ENCODE measurements around the gene CHRNE.

The CHRNE gene

DNA sequence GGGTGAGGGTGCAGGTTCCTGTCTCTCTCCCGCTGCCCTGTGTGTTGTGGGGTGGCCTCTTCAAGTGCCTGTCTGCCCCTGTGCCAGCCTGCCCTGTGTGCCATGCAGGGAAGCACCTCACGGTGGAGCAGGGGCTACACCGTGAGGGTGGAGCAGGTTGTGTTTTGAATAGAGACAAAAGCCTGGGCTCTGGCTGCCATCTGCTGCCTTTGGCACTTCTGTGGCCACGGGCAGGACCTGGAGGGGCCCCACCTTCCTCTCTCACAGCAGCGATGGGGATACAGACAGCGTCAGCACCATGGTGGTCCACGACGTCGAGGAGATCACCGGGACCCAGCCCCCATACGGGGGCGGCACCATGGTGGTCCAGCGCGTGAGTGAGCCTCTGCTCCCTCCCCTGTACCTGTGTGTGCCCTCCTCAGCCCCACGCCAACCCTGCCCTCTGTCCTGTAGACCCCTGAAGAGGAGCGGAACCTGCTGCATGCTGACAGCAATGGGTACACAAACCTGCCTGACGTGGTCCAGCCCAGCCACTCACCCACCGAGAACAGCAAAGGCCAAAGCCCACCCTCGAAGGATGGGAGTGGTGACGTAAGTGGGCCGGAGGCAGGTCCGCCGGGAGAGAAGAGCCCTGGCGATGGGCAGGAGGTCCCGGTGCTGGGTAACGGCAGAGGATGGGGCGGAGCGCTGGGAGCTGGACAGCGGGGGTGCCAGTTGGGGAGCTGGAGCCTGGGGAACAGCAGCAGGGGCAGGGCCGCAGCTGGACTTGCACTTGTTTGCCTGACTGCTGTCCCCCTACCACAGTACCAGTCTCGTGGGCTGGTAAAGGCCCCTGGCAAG, 9.0 kb downstream of the CHRNE start:
- TF ChIP-seq, protein P1, sequence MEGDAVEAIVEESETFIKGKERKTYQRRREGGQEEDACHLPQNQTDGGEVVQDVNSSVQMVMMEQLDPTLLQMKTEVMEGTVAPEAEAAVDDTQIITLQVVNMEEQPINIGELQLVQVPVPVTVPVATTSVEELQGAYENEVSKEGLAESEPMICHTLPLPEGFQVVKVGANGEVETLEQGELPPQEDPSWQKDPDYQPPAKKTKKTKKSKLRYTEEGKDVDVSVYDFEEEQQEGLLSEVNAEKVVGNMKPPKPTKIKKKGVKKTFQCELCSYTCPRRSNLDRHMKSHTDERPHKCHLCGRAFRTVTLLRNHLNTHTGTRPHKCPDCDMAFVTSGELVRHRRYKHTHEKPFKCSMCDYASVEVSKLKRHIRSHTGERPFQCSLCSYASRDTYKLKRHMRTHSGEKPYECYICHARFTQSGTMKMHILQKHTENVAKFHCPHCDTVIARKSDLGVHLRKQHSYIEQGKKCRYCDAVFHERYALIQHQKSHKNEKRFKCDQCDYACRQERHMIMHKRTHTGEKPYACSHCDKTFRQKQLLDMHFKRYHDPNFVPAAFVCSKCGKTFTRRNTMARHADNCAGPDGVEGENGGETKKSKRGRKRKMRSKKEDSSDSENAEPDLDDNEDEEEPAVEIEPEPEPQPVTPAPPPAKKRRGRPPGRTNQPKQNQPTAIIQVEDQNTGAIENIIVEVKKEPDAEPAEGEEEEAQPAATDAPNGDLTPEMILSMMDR (IDR thresholded peaks at IDR 0.05; ENCODE audit: low read depth, low read length): no peak
- H3K4me3 ChIP-seq (replicated peaks in 1 of 2; ENCODE audit: low read depth in 2 of 2, low read length in 2 of 2): no peak overlapping the region
- DNase-seq (ENCODE audit: low read depth in 2 of 2): no peak

DNA sequence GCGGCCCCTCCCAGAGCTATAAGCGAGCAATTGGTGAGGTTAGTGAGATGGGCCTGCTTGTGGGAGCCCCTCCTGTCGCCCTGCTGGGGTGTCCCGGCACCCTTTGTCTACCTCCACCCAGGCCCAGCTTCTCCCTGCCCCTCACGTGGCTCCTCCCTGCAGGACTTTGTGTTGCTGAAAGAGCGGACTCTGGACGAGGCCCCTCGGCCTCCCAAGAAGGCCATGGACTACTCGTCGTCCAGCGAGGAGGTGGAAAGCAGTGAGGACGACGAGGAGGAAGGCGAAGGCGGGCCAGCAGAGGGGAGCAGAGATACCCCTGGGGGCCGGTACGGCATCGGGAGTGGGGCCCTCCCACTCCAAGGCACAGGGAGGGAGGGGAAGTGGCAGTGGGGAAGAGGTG, 9.6 kb downstream of the CHRNE start:
- no peak for DNase-seq (ENCODE audit: low read depth in 2 of 2)
- TF ChIP-seq, protein P1 (IDR thresholded peaks at IDR 0.05; ENCODE audit: low read depth, low read length): no peak
- H3K4me3 ChIP-seq (replicated peaks in 1 of 2; ENCODE audit: low read depth in 2 of 2, low read length in 2 of 2): no peak overlapping the region

DNA sequence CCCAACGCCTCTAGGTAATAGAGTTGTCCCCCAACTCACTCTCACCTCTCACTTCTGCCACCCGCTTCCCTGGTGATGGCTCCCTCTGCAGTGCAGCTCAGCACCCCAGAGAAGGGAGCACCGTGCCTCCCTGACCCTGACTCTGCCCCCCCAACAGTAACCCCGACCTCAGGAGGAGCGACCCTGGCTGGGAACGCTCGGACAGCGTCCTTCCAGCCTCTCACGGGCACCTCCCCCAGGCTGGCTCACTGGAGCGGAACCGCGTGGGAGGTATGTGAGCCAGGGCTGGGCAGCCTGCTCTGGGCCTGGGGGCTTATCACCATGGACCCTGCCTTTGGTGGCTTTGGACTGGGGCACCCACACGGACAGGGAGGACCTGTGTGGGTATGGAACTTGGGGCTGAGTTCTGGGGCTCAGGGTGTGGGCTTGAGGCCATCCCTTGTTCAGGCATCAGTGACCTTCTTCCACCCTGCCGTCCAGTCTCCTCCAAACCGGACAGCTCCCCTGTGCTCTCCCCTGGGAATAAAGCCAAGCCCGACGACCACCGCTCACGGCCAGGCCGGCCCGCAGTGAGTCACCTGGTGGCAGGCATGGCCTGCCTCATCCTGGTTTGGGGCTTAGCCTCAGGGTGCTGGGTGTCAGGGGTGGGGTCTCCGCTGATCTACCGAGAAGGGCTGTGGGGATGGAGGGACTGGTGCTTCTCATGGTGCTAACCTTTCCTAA, 10.2 kb downstream of the CHRNE start:
- H3K4me3 ChIP-seq (replicated peaks in 1 of 2; ENCODE audit: low read depth in 2 of 2, low read length in 2 of 2): no peak overlapping the region
- DNase-seq (ENCODE audit: low read depth in 2 of 2): no peak
- TF ChIP-seq, protein P1 (IDR thresholded peaks at IDR 0.05; ENCODE audit: low read depth, low read length): no peak

DNA sequence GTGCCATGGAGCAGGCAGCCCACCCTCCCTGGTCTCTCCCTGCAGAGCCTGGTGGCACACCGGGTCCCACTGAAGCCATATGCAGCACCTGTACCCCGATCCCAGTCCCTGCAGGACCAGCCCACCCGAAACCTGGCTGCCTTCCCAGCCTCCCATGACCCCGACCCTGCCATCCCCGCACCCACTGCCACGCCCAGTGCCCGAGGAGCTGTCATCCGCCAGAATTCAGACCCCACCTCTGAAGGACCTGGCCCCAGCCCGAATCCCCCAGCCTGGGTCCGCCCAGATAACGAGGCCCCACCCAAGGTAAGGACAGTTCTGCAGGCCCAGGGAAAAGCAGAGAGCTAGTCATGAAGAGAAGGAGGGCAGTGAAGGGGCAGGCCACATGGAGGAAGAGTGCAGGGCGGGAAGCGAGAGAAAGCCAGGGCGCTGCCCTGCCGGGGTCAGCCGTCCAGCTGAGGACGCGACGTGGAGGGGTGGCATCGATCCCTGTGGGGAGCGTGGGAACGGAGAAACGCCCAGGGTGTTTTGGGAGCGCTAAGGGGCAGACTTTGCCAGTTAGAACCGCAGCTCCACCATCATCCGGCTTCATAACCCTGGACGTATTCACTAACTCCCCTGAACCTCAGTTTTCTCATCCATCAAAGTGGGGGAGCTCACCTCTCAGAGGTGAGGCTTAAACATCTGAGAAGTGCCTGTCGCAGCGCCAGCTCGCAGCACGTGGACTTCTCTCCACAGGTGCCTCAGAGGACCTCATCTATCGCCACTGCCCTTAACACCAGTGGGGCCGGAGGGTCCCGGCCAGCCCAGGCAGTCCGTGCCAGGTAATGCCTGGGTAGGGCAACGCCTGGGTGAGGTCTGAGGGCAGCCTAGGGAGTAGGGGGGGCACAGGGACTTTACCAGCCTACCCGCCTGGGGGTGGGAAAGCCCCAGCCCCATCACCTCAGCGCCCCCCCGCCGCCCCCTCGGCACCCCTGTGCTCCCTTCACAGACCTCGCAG, 11.2 kb downstream of the CHRNE start:
- no peak overlapping the region for H3K4me3 ChIP-seq (replicated peaks in 1 of 2; ENCODE audit: low read depth in 2 of 2, low read length in 2 of 2)
- DNase-seq (ENCODE audit: low read depth in 2 of 2): no peak
- TF ChIP-seq, protein P1 (IDR thresholded peaks at IDR 0.05; ENCODE audit: low read depth, low read length): no peak

DNA sequence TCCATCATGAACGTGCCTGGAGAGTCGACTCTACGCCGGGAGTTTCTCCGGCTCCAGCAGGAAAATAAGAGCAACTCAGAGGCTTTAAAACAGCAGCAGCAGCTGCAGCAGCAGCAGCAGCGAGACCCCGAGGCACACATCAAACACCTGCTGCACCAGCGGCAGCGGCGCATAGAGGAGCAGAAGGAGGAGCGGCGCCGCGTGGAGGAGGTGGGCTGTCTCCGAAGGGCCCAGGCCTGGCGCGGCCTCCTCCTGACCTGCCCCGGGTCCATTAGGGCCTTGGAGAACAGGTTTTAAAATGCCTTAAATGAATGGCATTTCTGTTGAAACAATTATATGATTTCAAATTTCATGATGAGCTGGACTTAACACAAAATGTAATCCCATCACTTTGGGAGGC, 15.3 kb downstream of the CHRNE start:
- TF ChIP-seq, protein P1 (IDR thresholded peaks at IDR 0.05; ENCODE audit: low read depth, low read length): no peak
- DNase-seq (ENCODE audit: low read depth in 2 of 2): no peak
- H3K4me3 ChIP-seq (replicated peaks in 1 of 2; ENCODE audit: low read depth in 2 of 2, low read length in 2 of 2): no peak overlapping the region

DNA sequence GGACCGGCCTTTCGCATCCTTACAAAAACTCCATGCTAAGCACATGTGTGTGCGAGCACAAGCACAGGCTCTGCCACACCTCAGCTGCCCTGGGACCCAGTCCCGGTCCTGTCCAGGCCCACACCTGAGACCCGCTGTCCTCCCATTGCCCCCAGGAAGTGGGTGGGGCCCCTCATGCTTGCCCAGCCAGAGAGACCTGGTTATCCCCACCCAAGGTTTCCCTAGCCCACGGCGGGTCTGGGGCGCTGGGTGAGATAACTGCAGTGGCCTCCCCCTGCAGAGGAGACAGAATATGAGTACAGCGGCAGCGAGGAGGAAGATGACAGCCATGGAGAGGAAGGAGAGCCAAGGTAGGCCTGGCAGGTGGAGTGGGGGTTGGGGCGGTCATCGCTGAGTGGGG, 16.1 kb downstream of the CHRNE start:
- TF ChIP-seq, protein P1 (IDR thresholded peaks at IDR 0.05; ENCODE audit: low read depth, low read length): no peak
- H3K4me3 ChIP-seq (replicated peaks in 1 of 2; ENCODE audit: low read depth in 2 of 2, low read length in 2 of 2): no peak overlapping the region
- DNase-seq (ENCODE audit: low read depth in 2 of 2): no peak

Measured in cardiac fibroblast (primary cell).